ENCODE data around the gene ZNF197.
"Not testable (repeated sequence)": the region's sequence is repeated elsewhere in the genome, so short reads cannot be mapped to it uniquely, and the experiment has no call there.

ZNF197 gene

GRCh38 chr3:44624749-44625480 is at the start of gene ZNF197:
Gene ZNF197, plus strand, starts transcription at chr3:44625036. Its CDS starts 4,119 bp downstream, at chr3:44629155.
- no peak for TF ChIP-seq CTCF (IDR thresholded peaks at IDR 0.05)
- H3K27me3 Mint-ChIP-seq (ENCODE audit: low read depth, poor library complexity): peaks cover 3% of the 10 kb centered on the region
- peak; percentile 83 for DNase-seq
- no peaks in the 10 kb centered on the region for H3K9me3 Mint-ChIP-seq
- peaks cover 29% of the 10 kb centered on the region for H3K4me1 Mint-ChIP-seq
- H3K4me3 Mint-ChIP-seq: peak within 1 kb of the TSS; percentile 92
- peak within 1 kb of the TSS; percentile 99 for H3K27ac Mint-ChIP-seq
- peaks cover 51% of the 10 kb centered on the region for H3K36me3 Mint-ChIP-seq (ENCODE audit: low read depth)

GRCh38 chr3:44576613-44577012 is 48.2 kb upstream of the ZNF197 start:
- peaks cover 93% of the 10 kb centered on the region for H3K36me3 Mint-ChIP-seq (ENCODE audit: low read depth)
- peaks cover 2% of the 10 kb centered on the region for H3K27me3 Mint-ChIP-seq (ENCODE audit: low read depth, poor library complexity)
- no peaks in the 10 kb centered on the region for H3K4me1 Mint-ChIP-seq
- no peak for TF ChIP-seq CTCF (IDR thresholded peaks at IDR 0.05)
- H3K9me3 Mint-ChIP-seq: peaks cover 65% of the 10 kb centered on the region
- no peak for DNase-seq
- H3K4me3 Mint-ChIP-seq: no peak overlapping the region
- H3K27ac Mint-ChIP-seq: no peak overlapping the region

- DNase-seq; H3K4me1 Mint-ChIP-seq; H3K4me3 Mint-ChIP-seq; H3K27ac Mint-ChIP-seq; H3K27me3 Mint-ChIP-seq (ENCODE audit: low read depth, poor library complexity): not testable (repeated sequence)
- peaks cover 93% of the 10 kb centered on the region for H3K36me3 Mint-ChIP-seq (ENCODE audit: low read depth)
- peaks cover 60% of the 10 kb centered on the region for H3K9me3 Mint-ChIP-seq
Observed at GRCh38 chr3:44577354-44577952, 47.4 kb upstream of the ZNF197 start.

GRCh38 chr3:44578316-44578715 is 46.5 kb upstream of the ZNF197 start:
- Mint-ChIP-seq H3K36me3 (ENCODE audit: low read depth) (peaks cover 87% of the 10 kb centered on the region), H3K9me3 (peaks cover 51% of the 10 kb centered on the region)
- not testable (repeated sequence) for H3K4me3 Mint-ChIP-seq; H3K27ac Mint-ChIP-seq; H3K27me3 Mint-ChIP-seq (ENCODE audit: low read depth, poor library complexity); H3K4me1 Mint-ChIP-seq; DNase-seq

- H3K27ac Mint-ChIP-seq; H3K4me3 Mint-ChIP-seq; DNase-seq; H3K27me3 Mint-ChIP-seq (ENCODE audit: low read depth, poor library complexity); H3K4me1 Mint-ChIP-seq: not testable (repeated sequence)
- Mint-ChIP-seq H3K9me3 (peaks cover 44% of the 10 kb centered on the region), H3K36me3 (ENCODE audit: low read depth) (peaks cover 85% of the 10 kb centered on the region)
Observed at GRCh38 chr3:44578924-44579515, 45.8 kb upstream of the ZNF197 start.

GRCh38 chr3:44579749-44580148 is 45.1 kb upstream of the ZNF197 start:
- not testable (repeated sequence) for DNase-seq; H3K27me3 Mint-ChIP-seq (ENCODE audit: low read depth, poor library complexity); H3K4me3 Mint-ChIP-seq; H3K27ac Mint-ChIP-seq
- H3K36me3 Mint-ChIP-seq (ENCODE audit: low read depth): peaks cover 77% of the 10 kb centered on the region
- H3K4me1 Mint-ChIP-seq: peaks cover 13% of the 10 kb centered on the region
- H3K9me3 Mint-ChIP-seq: peaks cover 37% of the 10 kb centered on the region

GRCh38 chr3:44580971-44581370 is 43.9 kb upstream of the ZNF197 start:
- not testable (repeated sequence) for H3K27ac Mint-ChIP-seq; DNase-seq; H3K4me3 Mint-ChIP-seq; H3K27me3 Mint-ChIP-seq (ENCODE audit: low read depth, poor library complexity)
- H3K36me3 Mint-ChIP-seq (ENCODE audit: low read depth): peaks cover 77% of the 10 kb centered on the region
- peaks cover 24% of the 10 kb centered on the region for H3K4me1 Mint-ChIP-seq
- H3K9me3 Mint-ChIP-seq: peaks cover 38% of the 10 kb centered on the region

GRCh38 chr3:44584646-44585501 is 40.0 kb upstream of the ZNF197 start, which contains the start of gene ZNF660:
Gene ZNF660, plus strand, starts transcription at chr3:44584964. Its CDS starts 9,230 bp downstream, at chr3:44594194.
- no peak for TF ChIP-seq CTCF (IDR thresholded peaks at IDR 0.05)
- Mint-ChIP-seq H3K27ac (peak within 1 kb of the TSS; percentile 99), H3K4me1 (peaks cover 29% of the 10 kb centered on the region), H3K27me3 (ENCODE audit: low read depth, poor library complexity) (peaks cover 2% of the 10 kb centered on the region), H3K36me3 (ENCODE audit: low read depth) (peaks cover 79% of the 10 kb centered on the region), H3K9me3 (peaks cover 58% of the 10 kb centered on the region), H3K4me3 (peak within 1 kb of the TSS; percentile 95)
- peak; percentile 81 for DNase-seq

All from nephron progenitor cell (in vitro differentiated cells).